ENCODE data around the gene IL1RAPL1. TPM values are rescaled to one million over a fixed set of nuclear protein-coding genes. Genes with fewer than 3 reads are reported as not detected.

The IL1RAPL1 gene
- total RNA-seq, 1 donor from 2014 or later: not detected

DNA sequence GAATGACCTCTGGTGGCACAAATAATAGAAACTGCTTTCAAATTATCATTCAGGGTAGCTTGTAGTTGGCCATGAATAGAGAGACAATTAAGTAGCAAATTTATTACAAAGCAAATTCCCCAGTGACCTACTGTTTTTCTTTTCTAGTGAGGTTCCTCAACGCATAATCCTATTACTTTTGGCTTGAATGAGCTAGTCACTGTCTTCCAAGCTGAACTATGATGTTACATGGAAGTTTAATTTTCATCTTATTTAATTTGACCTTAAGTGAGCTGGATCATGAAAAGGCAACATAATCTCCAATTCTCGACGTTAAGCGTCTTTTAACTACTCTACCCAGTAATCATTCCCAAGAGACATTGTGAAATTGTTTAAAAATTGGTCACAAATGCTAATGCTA lies 1280.7 kb downstream of the IL1RAPL1 start:
- no peak for DNase-seq (ENCODE audit: low spot score)

GRCh38 chrX:29869837-29870236 lies 1282.6 kb downstream of the IL1RAPL1 start:
- DNase-seq (ENCODE audit: low spot score): no peak

DNA sequence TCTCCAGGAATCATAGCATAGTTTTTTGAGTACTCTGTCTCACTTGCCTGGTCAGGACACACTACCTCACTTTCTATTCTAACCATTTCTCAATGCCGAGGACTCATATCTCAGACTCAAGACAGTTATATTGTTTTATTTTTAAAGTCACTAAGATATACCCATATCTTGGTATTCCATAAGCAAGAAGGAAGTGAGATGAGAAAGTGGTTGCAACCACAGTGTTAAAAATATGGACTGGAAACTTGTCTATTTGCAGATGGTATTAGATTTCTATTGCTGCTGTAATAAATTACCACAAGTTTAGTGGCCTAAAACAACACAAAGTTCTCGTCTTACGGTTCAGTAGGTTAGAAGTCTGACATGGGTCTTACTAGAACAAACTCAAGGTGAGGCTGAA lies 1283.4 kb downstream of the IL1RAPL1 start:
- DNase-seq (ENCODE audit: low spot score): no peak

- no peak for DNase-seq (ENCODE audit: low spot score)
Measured at GRCh38 chrX:29872831-29873230, 1285.6 kb downstream of the IL1RAPL1 start.

GRCh38 chrX:29876733-29877132 lies 1289.5 kb downstream of the IL1RAPL1 start:
- no peak for DNase-seq (ENCODE audit: low spot score)

- DNase-seq (ENCODE audit: low spot score): no peak
Measured at GRCh38 chrX:29880977-29881376, 1293.7 kb downstream of the IL1RAPL1 start.

DNA sequence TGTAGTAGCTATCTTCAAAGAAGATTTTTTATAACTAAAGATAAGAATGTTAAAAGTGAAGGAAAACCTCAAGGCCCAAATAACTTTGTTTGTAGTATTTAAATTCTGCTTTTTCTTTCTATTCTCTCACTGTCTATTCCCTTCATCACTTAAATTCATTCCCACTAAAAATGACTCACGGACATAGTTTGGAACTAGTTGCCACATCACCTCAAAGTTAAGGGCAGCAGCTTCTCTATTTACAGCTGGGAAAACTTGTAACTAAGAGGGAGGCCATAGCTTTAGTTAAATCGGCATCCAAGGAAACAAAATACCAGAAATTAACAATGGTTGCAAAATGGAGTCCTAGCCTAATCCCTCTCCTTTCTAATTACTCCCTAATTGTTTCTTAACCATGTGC lies 1302.8 kb downstream of the IL1RAPL1 start:
- DNase-seq (ENCODE audit: low spot score): no peak

- no peak for DNase-seq (ENCODE audit: low spot score)
Measured at GRCh38 chrX:29890646-29891200, 1303.5 kb downstream of the IL1RAPL1 start.

DNA sequence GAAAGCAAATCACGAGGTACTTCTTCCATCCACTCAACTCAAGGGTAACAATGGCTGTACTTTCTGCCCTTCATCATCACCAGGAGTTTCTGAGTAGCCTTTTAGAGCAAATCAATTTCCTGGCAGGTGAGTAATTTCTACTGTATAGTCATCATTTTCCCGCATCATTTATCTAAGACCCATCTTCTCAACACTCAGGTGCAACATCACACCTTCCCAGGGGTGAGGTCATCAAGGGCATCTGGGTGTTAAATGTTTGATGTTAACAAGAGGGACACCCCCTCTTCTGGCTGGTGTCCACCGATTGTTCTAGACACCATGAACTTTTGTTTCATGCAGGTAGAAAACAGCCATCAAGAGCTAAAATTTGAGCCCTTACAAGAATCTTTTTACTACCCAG lies 1314.8 kb downstream of the IL1RAPL1 start:
- DNase-seq (ENCODE audit: low spot score): no peak

- no peak for DNase-seq (ENCODE audit: low spot score)
Measured at GRCh38 chrX:29903360-29903759, 1316.1 kb downstream of the IL1RAPL1 start.

- no peak for DNase-seq (ENCODE audit: low spot score)
Measured at GRCh38 chrX:29911673-29912072, 1324.4 kb downstream of the IL1RAPL1 start.

DNA sequence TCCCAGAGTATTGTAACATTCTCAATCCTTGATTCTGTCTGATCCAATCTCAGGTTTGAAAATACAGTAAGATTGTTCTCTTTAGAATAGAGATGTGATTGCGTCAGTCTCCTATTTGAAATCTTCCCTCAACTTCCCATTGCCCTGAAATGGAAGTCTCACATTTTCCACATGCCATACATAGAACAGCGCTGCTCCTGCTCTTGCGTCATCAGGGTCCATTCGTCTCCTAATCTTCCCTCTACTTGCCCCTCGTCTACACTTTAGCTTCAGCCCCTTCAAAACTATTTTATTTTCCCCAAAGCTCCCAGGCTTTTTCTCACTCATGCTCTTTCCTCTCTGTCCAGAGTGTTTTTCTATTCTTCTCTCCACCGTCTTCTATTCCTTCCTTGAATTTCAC lies 1326.4 kb downstream of the IL1RAPL1 start:
- no peak for DNase-seq (ENCODE audit: low spot score)

DNA sequence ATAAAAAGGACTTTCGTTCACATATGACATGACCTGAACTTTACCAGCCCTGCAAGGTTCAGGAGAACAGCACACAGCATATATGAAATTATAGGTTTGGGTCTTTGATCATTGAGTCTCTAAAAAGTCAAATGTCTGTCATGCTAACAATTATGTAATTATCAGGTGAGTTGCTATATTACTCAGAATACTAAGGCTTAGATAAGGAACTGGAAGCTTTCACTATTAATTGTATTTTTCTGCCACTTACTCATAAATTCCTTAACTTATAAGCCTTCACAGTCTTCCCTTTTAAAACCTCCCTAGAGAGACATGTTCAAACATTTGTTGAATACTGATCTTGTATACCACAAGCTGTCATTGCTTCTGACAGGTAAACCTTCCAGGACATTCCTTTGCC lies 1335.4 kb downstream of the IL1RAPL1 start:
- no peak for DNase-seq (ENCODE audit: low spot score)

- DNase-seq (ENCODE audit: low spot score): no peak
Measured at GRCh38 chrX:29926056-29926455, 1338.8 kb downstream of the IL1RAPL1 start.

GRCh38 chrX:29926659-29927058 lies 1339.4 kb downstream of the IL1RAPL1 start:
- DNase-seq (ENCODE audit: low spot score): no peak

DNA sequence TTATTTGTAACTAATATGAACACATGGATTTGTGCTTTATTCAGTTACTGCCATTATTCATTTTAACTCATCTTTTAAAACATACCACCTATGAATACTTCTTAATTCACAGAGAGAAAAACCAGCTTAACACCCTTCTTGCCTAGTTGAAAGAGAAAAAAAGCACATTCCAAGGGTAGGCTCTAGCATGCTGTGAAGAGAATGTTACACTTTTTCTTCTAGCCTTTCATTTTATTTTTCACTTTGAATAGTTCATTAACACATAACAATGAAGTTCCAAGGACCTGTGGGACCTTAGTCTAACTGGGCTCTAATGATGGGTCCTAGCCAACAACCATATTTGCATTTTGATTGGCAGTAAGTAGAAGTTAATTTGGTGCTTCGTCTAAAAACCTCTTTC lies 1348.2 kb downstream of the IL1RAPL1 start:
- DNase-seq (ENCODE audit: low spot score): no peak

DNA sequence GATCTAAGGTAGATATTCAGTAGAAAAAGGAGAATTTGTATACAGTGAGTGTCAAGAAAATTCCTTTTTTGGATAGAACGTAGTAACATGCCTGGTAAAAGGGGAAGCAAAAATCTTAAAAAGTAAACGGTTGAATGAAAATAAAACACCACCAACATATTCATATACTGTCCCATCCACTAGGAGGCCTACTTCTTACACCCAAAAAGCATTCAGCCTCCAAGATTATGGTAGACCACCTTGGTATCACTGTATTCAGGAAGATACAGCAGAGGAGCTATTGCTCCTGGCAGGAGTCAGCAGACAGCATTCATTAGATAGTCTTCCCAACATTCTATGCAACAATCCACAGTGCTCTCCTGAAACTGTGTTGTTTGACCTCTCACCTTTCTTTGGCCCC lies 1353.5 kb downstream of the IL1RAPL1 start:
- DNase-seq (ENCODE audit: low spot score): no peak

- DNase-seq (ENCODE audit: low spot score): no peak
Measured at GRCh38 chrX:29941287-29941686, 1354.0 kb downstream of the IL1RAPL1 start.

- DNase-seq (ENCODE audit: low spot score): no peak
Measured at GRCh38 chrX:29947225-29947624, 1360.0 kb downstream of the IL1RAPL1 start.

GRCh38 chrX:29948653-29949052 lies 1361.4 kb downstream of the IL1RAPL1 start:
- no peak for DNase-seq (ENCODE audit: low spot score)

DNA sequence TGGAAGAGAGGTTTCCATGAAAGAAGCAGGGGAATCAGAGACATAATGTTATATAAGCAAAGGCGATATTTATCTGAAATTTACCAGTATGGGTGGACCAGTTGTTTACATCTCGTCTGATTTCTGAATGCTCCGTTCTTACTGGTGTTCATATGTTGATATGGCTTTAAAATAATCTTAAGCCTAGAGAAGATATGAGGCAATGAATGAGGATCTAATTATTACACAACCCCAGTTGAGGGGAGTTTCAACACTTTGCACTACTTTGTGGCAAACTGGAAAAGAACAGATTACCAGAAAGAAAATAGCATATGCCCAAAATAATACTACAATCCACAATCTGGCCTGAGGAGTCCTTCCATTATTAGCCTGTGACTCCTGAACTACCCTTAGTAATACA lies 1364.8 kb downstream of the IL1RAPL1 start:
- DNase-seq (ENCODE audit: low spot score): no peak

DNA sequence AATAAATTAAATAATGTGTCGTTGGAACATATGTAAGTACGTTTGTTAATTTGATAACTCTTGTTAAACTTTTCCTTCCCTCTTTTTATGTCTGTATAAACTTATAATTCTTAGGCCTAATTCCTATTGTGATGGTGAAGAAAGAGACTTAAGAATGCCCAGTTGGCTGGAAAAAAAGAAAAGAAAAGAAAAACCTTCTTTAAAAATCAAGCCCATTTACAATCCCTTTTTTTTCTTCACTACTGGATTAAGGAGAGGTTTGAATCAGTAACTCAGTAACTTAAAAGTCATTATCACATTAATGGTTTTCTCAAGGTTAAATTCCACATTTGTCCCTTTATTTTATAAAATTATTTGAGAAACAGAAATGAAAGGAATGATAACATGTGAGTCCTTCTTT lies 1374.8 kb downstream of the IL1RAPL1 start:
- DNase-seq (ENCODE audit: low spot score): no peak

DNA sequence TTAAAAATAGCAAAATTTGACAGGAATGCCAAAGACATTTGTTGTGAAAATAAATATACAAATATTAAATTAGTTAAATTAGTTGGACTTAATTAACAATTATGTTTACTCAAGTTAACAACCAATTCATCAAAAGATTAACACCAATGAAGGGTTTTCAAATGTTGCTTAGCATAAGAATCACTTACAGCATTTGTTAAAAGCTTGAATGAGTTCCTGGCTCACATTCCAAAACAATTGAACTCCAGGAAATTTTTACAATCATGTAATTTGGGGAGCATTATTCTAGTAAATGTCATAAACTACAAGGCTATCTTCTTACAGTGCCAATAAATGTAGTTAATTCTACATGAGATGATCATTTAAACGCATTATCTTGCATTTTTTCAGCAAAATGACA lies 1378.4 kb downstream of the IL1RAPL1 start:
- DNase-seq (ENCODE audit: low spot score): no peak

- no peak for DNase-seq (ENCODE audit: low spot score)
Measured at GRCh38 chrX:29992083-29992482, 1404.8 kb downstream of the IL1RAPL1 start.
